GM12801 (cell line): ENCODE measurements around the gene PRM2.

Source experiments
- TF ChIP-seq, protein P1 (sequence below): IDR thresholded peaks from one replicate; pipeline ENCODE4 v1.5.1; 2011; ENCODE audit warnings: control low read depth; ENCODE audit not compliant: insufficient read length; ENCODE audit errors: extremely low read depth

Gene PRM2

DNA sequence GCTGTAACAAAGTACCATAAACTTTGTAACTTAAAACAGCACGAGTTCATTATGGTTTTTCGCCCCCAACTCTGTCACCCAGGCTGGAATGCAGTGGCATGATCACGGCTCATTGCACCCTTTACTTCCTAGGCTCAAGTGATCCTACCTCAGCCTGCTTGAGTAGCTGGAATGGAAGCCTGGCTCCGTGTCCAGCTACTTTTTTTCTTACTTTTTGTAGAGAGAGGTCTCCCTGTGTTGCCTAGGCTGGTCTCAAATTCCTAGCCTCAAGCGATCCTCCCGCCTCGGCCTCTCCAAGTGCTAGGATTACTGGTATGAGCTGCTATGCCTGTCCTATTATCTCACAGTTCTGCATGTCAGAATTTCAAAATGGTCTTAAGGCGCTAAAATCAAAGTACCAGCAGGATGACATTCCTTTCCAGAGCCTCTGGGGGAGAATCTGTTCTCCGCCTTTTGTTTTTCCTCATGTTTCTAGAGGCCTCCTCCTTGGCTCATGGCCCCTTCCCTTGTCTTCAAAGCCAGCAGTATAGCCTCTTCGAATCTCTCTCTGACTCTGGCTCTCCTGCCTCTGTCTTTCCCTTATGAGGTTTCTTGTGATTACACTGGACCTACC is 14.9 kb upstream of the PRM2 start:
- TF ChIP-seq, protein P1, sequence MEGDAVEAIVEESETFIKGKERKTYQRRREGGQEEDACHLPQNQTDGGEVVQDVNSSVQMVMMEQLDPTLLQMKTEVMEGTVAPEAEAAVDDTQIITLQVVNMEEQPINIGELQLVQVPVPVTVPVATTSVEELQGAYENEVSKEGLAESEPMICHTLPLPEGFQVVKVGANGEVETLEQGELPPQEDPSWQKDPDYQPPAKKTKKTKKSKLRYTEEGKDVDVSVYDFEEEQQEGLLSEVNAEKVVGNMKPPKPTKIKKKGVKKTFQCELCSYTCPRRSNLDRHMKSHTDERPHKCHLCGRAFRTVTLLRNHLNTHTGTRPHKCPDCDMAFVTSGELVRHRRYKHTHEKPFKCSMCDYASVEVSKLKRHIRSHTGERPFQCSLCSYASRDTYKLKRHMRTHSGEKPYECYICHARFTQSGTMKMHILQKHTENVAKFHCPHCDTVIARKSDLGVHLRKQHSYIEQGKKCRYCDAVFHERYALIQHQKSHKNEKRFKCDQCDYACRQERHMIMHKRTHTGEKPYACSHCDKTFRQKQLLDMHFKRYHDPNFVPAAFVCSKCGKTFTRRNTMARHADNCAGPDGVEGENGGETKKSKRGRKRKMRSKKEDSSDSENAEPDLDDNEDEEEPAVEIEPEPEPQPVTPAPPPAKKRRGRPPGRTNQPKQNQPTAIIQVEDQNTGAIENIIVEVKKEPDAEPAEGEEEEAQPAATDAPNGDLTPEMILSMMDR: no peak

DNA sequence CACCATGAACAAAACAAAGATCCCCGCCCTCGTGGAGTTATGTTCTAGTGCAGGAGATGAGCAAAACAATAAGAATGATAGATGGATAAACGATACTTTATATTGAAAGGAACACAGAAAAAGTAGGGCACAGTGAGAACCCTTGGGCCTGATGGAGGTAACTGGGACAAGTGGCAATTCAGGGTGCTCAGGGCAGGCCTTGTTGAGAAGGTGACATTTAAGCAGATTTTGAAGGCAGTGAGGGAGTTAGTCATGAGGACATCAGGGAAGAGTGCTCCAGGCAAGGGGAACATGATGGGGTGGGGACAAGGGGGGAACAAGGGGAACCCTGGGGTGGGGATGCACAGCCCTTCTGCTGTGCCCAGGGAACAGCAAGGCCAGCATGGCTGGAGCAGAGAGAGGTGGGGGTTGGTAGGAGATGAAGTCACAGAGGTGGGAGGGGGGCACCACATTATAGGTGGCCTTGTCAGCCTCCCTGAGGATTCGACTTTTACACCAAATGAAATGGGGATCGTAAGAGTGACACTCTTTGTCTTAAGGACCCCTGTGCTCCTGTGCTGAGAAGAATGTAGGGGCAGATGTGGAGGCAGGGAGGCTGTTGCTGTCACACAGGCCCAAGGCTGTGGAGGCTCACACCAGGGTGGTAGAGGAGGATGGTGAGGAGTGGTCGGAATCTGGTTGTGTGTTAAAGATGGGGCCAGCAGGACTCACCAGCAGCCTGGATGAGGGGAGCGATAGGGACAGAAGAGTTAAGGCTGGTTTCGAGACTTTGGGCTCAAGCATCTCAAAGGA is 14.0 kb upstream of the PRM2 start:
- TF ChIP-seq, protein P1: no peak

DNA sequence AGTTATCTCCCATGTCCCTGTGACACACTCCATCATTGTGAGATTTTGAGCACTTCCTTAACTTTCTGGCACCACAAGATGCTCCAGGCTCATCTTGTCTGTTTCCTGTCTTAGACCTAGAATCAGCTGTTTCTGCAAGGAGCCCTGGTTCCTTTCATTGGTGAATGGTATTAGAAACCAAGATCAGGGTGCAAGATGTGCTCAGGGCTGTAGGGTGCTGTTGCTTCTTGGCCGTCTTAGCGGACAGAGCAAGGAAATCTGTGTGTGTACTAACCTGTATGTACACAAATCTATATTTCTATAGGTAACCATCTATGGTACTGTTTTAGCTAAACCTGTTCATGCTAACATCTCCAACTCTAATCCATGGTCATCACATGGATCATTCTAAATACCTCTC is 12.9 kb upstream of the PRM2 start:
- TF ChIP-seq, protein P1: no peak

DNA sequence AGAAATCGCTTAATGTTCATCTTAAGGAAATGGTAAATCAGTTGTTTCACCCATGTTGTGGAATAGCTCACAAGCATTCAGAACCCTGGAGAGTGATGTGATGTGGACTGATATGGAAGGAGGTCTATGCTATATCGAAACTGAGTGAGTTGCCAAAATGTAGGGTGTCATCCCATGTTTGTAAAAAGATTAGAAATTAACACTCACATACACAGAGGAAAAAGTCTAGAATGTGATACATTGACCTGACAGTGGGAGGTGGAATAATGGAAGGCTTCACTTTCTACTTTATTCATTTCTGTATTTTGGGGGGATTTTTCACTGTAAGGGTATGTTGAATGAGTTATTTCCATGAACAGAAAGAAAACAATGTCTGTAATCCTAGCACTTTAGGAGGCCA is 9.6 kb upstream of the PRM2 start:
- TF ChIP-seq, protein P1: no peak

DNA sequence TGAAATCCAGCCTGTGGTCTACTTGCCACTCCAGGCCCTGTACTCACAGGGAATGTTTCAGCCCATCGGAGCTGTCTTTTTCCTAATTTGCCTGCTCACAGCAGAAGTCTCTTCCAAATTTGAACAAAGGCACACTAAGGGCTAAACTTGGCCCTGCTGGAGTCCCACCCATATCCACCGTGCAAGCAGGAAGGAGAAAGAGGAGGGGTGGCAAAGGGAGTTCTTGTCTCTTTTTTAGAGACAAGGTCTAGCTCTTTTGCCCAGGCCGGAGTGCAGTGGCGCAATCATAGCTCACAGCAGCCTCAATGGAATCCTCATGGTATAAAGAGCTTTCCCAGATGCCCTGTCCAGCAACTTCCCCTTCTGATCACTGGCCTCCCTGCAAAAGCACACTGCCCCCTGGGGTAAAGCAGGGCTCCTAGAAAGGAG is 7.6 kb upstream of the PRM2 start:
- TF ChIP-seq, protein P1: no peak

DNA sequence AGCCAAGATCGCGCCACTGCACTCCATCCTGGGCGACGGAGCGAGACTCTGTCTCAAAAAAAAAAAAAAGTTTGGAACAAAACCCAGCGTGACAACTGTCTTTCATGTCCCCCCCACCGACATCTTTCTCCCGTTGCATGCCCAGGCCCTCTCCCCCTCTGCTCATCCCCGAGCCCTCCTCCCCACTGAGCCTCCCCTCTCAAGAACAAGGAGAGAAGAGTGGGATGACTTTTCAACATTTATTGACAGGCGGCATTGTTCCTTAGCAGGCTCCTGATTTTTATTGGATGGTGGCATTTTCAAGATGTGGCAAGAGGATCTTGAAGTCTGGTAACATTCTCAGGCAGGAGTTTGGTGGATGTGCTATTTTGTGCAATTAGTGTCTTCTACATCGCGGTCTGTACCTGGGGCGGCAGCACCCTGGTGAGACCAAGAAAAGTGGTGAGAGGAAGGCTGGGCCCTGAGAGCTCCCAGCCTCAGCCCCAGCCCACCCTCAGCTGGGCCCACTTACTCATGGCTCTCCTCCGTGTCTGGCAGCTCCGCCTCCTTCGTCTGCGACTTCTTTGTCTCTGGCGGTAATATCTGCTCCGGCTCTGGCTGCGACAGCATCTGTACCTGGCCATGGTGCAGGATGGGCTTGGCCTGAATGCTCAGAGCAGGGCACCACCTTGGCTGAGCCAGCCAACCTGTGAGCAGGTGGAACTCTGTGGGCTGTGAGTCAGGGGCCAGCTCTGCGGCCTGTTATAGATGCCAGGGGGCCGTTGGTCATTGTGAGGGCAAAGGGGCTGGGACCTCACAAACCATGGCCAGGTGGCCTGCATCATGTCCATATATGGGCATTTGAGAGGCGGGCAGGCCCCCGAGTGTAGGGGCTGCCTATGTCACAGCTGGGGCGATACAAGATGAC is 4.6 kb upstream of the PRM2 start, which contains the start of gene PRM1:
PRM1 (minus strand) TSS at position 715 of the 907 bp plus-strand sequence; CDS start at position 623, 92 bp downstream.
- TF ChIP-seq, protein P1: no peak
